NCI-H460 (cell line): ENCODE measurements around the gene PDF. TPM values are rescaled to one million over a fixed set of nuclear protein-coding genes. Genes with fewer than 3 reads are reported as not detected.

Source experiments
- DNase-seq: peaks from one replicate; pipeline ENCODE4 v3.0.0-alpha.2; 2016; ENCODE audit warnings: low read depth; ENCODE audit errors: extremely low read depth
- total RNA-seq: library from RNA; depleted of rRNA; stranded (reverse); fragments of >200 nt; shearing (Covaris generic); gene quantifications from 2 replicates; pipeline ENCODE4 v1.2.3, GENCODE V29; 2014

Gene PDF
- total RNA-seq, 1 experiment from 2014 or later, result 10.1 TPM

GRCh38 chr16:69340095-69340644 lies 9.8 kb upstream of the PDF start:
- DNase-seq, result no peak

DNA sequence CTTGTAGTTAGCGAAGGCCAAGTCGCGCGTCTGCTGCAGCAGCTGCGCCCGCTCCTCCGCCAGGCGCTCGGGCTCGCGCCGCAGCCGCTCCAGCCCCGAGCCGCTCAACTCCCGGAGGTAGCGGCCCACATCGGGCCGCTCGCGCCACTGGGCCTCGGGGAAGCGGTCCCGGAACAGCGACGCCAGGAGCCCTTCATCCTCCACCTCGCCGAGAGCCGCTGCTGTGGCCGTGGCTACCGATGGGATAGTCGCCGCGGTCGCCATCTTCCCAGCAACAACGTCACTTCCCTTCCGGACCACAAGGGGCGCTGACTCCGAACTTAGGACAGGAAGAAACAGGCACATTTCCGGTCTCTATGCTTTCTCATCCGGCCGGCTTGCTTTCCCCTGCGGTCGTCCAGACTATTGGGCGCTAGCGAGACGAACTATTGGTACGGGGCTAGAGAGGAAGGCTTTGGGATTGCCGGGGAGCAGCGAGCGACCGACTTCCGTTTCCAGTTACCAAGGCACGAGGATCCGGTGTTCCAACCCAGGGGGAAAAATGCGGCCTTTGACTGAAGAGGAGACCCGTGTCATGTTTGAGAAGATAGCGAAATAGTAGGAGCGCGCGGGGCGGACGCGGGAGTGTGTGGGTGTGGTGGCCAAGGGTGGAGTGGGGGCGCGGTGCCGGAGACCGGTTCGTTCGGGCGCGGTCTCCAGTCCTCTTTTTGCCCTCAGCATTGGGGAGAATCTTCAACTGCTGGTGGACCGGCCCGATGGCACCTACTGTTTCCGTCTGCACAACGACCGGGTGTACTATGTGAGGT lies 9.1 kb upstream of the PDF start, which contains the start of the genes COG8 and NIP7:
COG8 (minus strand) TSS at position 276 of the 806 bp plus-strand sequence; CDS start at position 264, 12 bp downstream.
NIP7 (plus strand) TSS at position 484 of the 806 bp plus-strand sequence; CDS start at position 542, 58 bp downstream.
- DNase-seq, result peak; percentile 95

- no peak for DNase-seq
Observed at GRCh38 chr16:69338557-69339288, 8.3 kb upstream of the PDF start.

DNA sequence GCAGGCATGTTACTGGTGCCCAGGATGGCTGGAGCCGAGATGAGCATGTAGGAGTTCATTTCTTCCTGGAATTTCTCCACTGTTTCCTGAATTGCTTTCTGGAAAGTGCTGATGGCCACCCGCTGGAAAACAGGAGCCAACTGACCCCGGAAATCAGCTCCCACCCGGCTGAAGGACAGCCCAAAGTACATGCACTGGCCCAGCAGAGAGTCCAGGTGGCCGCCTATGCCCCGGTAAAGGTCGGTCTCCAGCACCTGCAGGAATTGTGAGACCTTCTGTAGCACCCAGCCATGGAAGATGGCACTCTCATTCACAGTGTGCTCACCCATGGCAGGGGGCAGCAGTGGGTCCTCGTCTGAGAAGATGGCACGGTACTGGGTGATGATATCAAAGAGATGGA lies 4.3 kb upstream of the PDF start:
- no peak for DNase-seq

GRCh38 chr16:69329369-69330285 lies 761 bp downstream of the PDF start:
- DNase-seq, result no peak

- DNase-seq, result peak; percentile 26
Observed at GRCh38 chr16:69328854-69329316, 1.5 kb downstream of the PDF start.

- no peak for DNase-seq
Observed at GRCh38 chr16:69327585-69328310, 2.6 kb downstream of the PDF start.

GRCh38 chr16:69326172-69326873 lies 4.1 kb downstream of the PDF start:
- no peak for DNase-seq

- no peak for DNase-seq
Observed at GRCh38 chr16:69325784-69326171, 4.6 kb downstream of the PDF start.

DNA sequence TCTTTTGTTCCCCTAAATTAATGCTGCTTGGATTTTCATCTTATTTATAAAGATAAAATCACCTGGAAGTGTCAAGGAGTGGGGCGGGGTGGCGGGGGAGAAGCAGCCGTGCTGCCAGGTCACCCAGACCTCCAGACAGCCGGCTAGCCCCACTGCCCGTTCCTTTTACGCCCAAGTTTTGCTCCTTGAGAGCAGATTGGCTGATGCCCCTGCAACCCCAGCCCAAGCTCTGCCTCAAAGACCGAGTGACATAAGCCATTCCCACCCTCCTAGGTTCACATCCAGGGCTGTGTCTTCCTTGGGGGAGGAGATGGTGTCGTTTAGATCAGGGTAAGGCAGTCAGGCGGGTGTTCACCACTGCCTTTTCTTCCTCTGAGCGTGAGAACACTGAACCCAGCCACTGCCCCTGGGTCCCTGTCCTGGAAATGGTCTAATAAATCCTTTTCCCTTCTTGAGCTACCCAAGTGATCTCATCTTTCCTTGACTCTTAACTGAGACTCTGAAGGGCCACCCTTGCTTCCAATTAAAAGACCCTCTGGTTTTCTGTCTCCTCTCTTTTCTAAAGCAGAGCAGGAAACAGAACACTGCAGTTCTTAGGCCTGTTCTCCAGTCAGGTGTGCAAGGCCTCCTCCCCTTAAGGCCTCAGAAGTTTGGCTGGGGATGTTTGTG lies 5.7 kb downstream of the PDF start:
- DNase-seq, result no peak

DNA sequence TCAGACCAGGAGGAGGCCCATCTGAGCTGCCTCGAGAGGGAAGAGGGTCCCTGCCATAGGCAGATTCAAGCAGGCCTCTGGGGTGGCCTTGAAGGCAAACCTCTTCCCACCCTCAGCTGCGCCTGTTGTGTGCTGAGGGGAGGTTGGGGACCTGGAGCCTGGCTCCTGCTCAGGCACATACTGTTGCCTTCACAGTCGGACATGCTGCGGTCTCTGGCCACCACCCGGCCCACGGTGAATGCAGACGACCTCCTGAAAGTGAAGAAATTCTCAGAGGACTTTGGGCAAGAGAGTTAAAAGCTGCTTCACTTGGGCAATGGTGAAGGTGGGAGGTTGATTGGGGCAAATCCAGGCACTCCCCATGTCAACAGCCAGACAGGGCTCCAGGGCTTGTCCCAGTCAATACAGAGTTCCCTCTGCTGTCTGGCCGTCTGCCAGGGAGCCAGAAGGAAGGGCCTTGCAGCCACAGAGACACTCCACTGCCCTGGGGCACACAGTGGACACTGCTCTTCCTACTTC lies 6.3 kb downstream of the PDF start:
- DNase-seq, result no peak

- no peak for DNase-seq
Observed at GRCh38 chr16:69323415-69323814, 7.0 kb downstream of the PDF start.

GRCh38 chr16:69322343-69322742 lies 8.0 kb downstream of the PDF start:
- DNase-seq, result no peak

DNA sequence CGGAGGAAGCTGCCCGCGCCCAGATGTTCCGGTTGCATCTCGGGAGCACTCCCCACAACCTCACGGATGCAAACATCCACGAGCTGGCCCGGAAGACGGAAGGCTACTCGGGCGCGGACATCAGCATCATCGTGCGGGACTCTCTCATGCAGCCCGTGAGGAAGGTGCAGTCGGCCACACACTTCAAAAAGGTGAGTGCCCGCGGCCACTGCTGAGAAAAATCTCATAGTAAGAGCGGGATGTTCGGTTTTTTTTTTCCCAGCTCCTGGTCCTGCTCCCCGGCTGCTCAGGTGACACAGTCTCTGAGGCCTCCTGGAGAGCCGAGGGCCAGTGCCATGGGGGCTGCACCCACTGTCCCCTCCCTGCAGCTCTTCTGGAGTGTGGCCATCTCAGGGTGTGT lies 9.3 kb downstream of the PDF start:
- no peak for DNase-seq

DNA sequence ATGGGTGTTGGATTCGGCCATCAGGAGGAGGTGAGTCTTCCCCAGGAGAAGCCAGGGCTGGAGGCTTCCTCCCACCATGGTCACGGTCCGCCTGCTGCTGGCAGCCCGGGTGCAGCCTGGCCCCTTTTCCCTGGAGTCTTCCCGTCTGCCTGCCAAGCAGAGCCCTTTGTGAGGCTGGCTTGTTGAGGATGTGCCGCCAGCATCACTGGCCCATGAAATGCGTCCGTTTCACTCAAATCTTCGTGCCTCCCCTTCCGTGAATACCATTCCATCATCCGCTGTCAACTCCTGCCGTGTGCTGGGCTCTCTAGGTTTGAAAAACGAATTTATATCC lies 9.7 kb downstream of the PDF start:
- DNase-seq, result no peak

DNA sequence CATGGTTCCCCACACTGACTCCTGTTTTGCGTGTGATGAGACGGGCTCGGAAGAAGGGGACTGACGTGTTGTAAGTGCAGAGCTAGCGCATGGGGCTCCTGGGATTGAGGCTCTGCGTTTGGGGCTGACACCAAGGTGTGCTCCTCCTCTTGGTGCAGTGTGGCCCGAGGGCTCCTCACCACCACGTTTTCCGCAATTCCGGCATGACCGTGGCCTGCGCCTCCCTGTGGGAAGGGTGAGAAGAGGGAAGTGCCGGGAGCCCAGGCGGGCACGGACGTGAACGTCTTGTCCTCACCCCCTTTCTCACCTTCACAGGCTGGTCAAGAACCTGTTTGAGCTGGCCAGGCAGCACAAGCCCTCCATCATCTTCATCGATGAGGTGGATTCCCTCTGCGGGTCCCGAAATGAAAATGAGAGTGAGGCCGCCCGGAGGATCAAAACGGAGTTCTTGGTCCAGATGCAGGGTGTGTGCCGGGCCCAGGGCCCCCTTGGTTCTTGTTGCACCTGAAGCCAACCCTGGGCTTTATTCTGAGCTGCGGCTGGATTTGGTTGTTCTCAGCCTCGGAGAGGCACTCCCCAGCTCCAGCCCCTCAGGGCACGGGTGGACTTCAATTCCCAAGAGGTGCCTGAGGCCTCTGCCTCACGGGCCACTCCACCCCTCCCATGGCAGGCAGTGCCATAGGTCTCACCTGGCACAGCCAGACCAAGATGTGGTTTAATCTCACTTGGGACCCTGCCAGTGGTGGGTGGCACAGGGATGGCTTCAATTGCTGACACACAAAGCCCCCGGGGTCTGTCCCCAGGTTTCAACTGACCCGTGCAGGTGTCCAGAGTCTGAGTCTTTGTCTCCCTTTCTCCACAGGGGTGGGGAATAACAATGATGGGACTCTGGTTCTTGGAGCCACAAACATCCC lies 10.3 kb downstream of the PDF start:
- no peak for DNase-seq

DNA sequence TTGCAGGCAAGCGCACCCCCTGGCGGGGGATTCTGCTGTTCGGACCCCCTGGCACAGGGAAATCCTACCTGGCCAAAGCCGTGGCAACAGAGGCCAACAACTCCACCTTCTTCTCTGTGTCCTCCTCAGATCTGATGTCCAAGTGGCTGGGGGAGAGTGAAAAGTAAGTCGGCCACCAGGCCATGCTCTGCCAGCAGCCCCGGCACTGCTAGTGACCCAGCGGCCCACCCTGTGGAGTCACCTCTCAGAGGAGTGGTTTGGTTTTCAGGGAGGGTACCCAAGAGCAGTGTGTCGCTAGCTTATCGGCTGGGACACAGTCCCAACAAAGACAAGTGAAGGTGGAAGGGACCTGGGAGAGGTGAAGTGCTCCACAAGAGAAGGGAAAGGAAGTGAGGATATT lies 11.0 kb downstream of the PDF start:
- DNase-seq, result no peak
